Panc1 (cell line): Measurements from ENCODE around the gene MAD1L1. TPM values are rescaled to one million over a fixed set of nuclear protein-coding genes. Genes with fewer than 3 reads are reported as not detected.

Experiments
- ATAC-seq: fragments of 200-7000 bp; cut with Tn5 transposase; 2 replicates; pipeline ENCODE4 v1.9.1; 2020; ENCODE audit warnings: mild to moderate bottlenecking, moderate library complexity
- BruUV-seq: library from RNA; stranded (reverse); fragments of 400-500 nt; replicated peaks from 2 replicates; lab custom pipeline; 2021; lab: Mats Ljungman, UMichigan
- CTCF ChIA-PET: fragments of 300-600 bp; sonication (Branson Sonifier 250); formaldehyde crosslinking; loops from one replicate; lab custom pipeline; 2022; ENCODE audit warnings: antibody characterized with exemption; lab: Charles Lee
- POLR2A ChIA-PET: fragments of 300-600 bp; sonication (Branson Sonifier 250); formaldehyde crosslinking; loops from one replicate; lab custom pipeline; 2022; ENCODE audit warnings: antibody characterized with exemption; lab: Charles Lee
- DNase-seq: peaks from one replicate; pipeline ENCODE4 v3.0.0-alpha.2; 2010; ENCODE audit warnings: low read depth, low spot score
- H3K27ac ChIP-seq: 2 replicates; pipeline ENCODE4 v1.5.1; 2011; ENCODE audit warnings: mild to moderate bottlenecking, low read length, inconsistent platforms
- H3K27me3 ChIP-seq: fragments of 200-500 bp; sonication (Bioruptor generic); 2 replicates; pipeline ENCODE4 v1.6.0; 2014; ENCODE audit warnings: low read length, inconsistent platforms; ENCODE audit not compliant: control insufficient read depth, insufficient read depth
- H3K36me3 ChIP-seq: fragments of 200-500 bp; sonication (Bioruptor generic); 2 replicates; pipeline ENCODE4 v1.5.1; 2014; ENCODE audit warnings: inconsistent platforms, mild to moderate bottlenecking, low read length, moderate library complexity; ENCODE audit not compliant: control insufficient read depth, insufficient read depth
- H3K4me1 ChIP-seq: 2 replicates; pipeline ENCODE4 v1.5.1; 2011; ENCODE audit warnings: inconsistent platforms, mild to moderate bottlenecking, low read length, moderate library complexity; ENCODE audit not compliant: control insufficient read depth, insufficient read depth
- H3K4me3 ChIP-seq, 2 experiments: 2 replicates each; pipeline ENCODE4 v1.5.1; 2011 to 2012; ENCODE audit warnings: low read depth in 2 of 2, low read length in 2 of 2, mild to moderate bottlenecking in 2 of 2, inconsistent platforms in 1 of 2, moderate library complexity in 1 of 2
- H3K9me3 ChIP-seq: fragments of 200-500 bp; sonication (Bioruptor generic); 2 replicates; pipeline ENCODE4 v1.5.1; 2014; ENCODE audit warnings: low read depth, mild to moderate bottlenecking, inconsistent platforms, low read length, moderate library complexity; ENCODE audit not compliant: control insufficient read depth, insufficient read depth
- POLR2AphosphoS5 ChIP-seq: IDR thresholded peaks from 2 replicates; pipeline ENCODE4 v1.6.1; 2012; ENCODE audit warnings: mild to moderate bottlenecking, low read depth, low read length, moderate library complexity
- REST ChIP-seq, 2 experiments: IDR thresholded peaks; 2 replicates each; pipeline ENCODE4 v1.6.1; 2011 to 2012; ENCODE audit warnings: low read depth in 2 of 2, control low read depth in 1 of 2, low read length in 1 of 2, mild to moderate bottlenecking in 1 of 2, moderate library complexity in 1 of 2; ENCODE audit not compliant: insufficient read depth in 1 of 2
- SIN3A ChIP-seq: IDR thresholded peaks from 2 replicates; pipeline ENCODE4 v1.6.1; 2012; ENCODE audit warnings: low read depth, mild to moderate bottlenecking, low read length, moderate library complexity, borderline replicate concordance; ENCODE audit not compliant: insufficient read depth
- TCF7L2 ChIP-seq: IDR thresholded peaks from 2 replicates; pipeline ENCODE4 v1.6.1; 2011; ENCODE audit warnings: mild to moderate bottlenecking, low read depth, low read length, inconsistent platforms
- in situ Hi-C: cut with HindIII; loops from 2 replicates; pipeline ENCODE4 v1.10.0; 2016; ENCODE audit warnings: low sequenced_read_pairs, low pct_unique_long_range_greater_than_20kb
- intact Hi-C: fragments of 100-400 bp; cut with micrococcal nuclease; formaldehyde crosslinking; loops from one replicate; pipeline ENCODE4 v1.10.0; 2022; ENCODE audit not compliant: unreplicated experiment
- total RNA-seq: library from RNA; stranded (reverse); gene quantifications from one replicate; pipeline ENCODE4 v1.2.1, GENCODE V29; 2021; ENCODE audit not compliant: unreplicated experiment
- TF ChIP-seq, protein P1 (sequence below): fragments of 450-650 bp; IDR thresholded peaks from 2 replicates; pipeline ENCODE4 v1.5.1; 2017; ENCODE audit warnings: mild to moderate bottlenecking

MAD1L1 gene
- total RNA-seq, 1 experiment from 2014 or later = 70.8 TPM

GRCh38 chr7:2219606-2220005 is 13.1 kb downstream of the MAD1L1 start:
- Histone ChIP-seq H3K27me3 (no peaks in the 10 kb centered on the region), H3K4me3 (no peak overlapping the region), H3K36me3 (no peaks in the 10 kb centered on the region), H3K27ac (no peak overlapping the region), H3K9me3 (no peaks in the 10 kb centered on the region), H3K4me1 (no peaks in the 10 kb centered on the region)
- ChIA-PET CTCF (no interaction called here), POLR2A (no interaction called here)
- in situ Hi-C loops (no loop called here), intact Hi-C loops (no loop called here)
- no TSS peak for BruUV-seq
- no peak for DNase-seq
- no peak for ATAC-seq
- TF ChIP-seq, protein P1, sequence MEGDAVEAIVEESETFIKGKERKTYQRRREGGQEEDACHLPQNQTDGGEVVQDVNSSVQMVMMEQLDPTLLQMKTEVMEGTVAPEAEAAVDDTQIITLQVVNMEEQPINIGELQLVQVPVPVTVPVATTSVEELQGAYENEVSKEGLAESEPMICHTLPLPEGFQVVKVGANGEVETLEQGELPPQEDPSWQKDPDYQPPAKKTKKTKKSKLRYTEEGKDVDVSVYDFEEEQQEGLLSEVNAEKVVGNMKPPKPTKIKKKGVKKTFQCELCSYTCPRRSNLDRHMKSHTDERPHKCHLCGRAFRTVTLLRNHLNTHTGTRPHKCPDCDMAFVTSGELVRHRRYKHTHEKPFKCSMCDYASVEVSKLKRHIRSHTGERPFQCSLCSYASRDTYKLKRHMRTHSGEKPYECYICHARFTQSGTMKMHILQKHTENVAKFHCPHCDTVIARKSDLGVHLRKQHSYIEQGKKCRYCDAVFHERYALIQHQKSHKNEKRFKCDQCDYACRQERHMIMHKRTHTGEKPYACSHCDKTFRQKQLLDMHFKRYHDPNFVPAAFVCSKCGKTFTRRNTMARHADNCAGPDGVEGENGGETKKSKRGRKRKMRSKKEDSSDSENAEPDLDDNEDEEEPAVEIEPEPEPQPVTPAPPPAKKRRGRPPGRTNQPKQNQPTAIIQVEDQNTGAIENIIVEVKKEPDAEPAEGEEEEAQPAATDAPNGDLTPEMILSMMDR = no peak
- TF ChIP-seq POLR2AphosphoS5 (no peak), REST (IDR thresholded peaks at IDR 0.05; ENCODE audit: insufficient read depth in 1 of 2, low read depth in 2 of 2, low read length in 1 of 2) (no peak), TCF7L2 (no peak), SIN3A (no peak)

DNA sequence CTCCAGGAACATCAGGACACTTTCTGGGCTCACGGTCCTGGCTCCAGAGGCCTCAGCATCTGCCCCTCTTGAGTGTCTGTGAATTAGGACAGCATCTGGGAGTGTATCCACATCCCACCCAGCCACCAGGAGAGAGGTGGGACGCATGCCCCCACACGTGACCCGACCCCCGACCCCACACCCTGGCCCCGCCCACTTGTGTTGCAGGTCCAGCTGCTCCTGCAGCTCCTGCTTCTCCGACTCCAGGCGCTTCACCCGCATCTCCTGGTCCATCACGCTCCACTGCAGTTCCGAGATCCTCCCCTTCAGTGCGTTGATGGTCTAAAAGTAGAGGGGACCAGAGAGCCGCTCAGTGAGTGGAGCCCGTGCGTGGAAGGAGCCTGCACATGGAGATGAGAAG is 13.6 kb downstream of the MAD1L1 start:
- no peaks in the 10 kb centered on the region for H3K9me3 ChIP-seq
- no peak overlapping the region for H3K4me3 ChIP-seq
- POLR2A ChIA-PET = no interaction called here
- no peaks in the 10 kb centered on the region for H3K27me3 ChIP-seq
- CTCF ChIA-PET = no interaction called here
- no peaks in the 10 kb centered on the region for H3K36me3 ChIP-seq
- ATAC-seq (no peak), DNase-seq (no peak)
- H3K4me1 ChIP-seq = no peaks in the 10 kb centered on the region
- in situ Hi-C loops = no loop called here
- TF ChIP-seq POLR2AphosphoS5 (no peak), SIN3A (no peak), TCF7L2 (no peak), REST (IDR thresholded peaks at IDR 0.05; ENCODE audit: insufficient read depth in 1 of 2, low read depth in 2 of 2, low read length in 1 of 2) (no peak)
- TF ChIP-seq, protein P1 = no peak
- H3K27ac ChIP-seq = no peak overlapping the region
- intact Hi-C loops = no loop called here
- no TSS peak for BruUV-seq
